Stromal cell of bone marrow (primary cell): ENCODE data around the gene TRAF3IP1.

Experiments
- DNase-seq: peaks from one replicate; pipeline ENCODE4 v3.0.0-alpha.2; 2012; ENCODE audit warnings: low read depth

TRAF3IP1 gene

DNA sequence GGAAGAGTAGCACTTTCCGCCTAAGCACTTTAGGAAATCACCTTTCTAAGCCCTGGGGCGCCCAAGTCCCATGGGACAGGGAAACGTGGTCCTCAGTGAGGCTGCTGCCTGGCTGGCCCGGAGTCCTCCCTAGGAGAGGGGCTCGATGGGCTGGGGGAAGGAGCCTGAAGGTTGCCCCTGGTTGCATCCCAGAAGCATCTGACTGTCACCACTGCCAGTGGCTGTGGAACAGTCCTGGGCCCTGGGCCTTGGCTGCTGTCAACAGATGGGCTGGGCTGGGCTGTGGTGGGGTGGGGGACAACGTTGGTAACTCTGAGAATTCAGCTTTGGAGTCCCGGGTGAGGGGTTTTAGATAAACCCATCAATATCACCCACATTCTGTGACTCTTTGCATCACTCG lies 128.9 kb downstream of the TRAF3IP1 start:
- no peak for DNase-seq

- DNase-seq, result peak; percentile 24
These were observed 129.6 kb downstream of the TRAF3IP1 start for GRCh38 chr2:238449909-238450417.

GRCh38 chr2:238450440-238450861 lies 130.1 kb downstream of the TRAF3IP1 start:
- DNase-seq, result no peak
